ENCODE measurements around the gene PLA2G4D.

The PLA2G4D gene

GRCh38 chr15:42089942-42090341, 4.4 kb downstream of the PLA2G4D start:
- DNase-seq (ENCODE audit: low spot score), result no peak

GRCh38 chr15:42088801-42089640, 5.3 kb downstream of the PLA2G4D start:
- DNase-seq (ENCODE audit: low spot score), result no peak

GRCh38 chr15:42087926-42088800, 6.2 kb downstream of the PLA2G4D start:
- no peak for DNase-seq (ENCODE audit: low spot score)

- no peak for DNase-seq (ENCODE audit: low spot score)
These were observed 6.9 kb downstream of the PLA2G4D start for GRCh38 chr15:42087460-42087859.

- no peak for DNase-seq (ENCODE audit: low spot score)
These were observed 8.6 kb downstream of the PLA2G4D start for GRCh38 chr15:42085721-42086120.

- DNase-seq (ENCODE audit: low spot score), result no peak
These were observed 9.1 kb downstream of the PLA2G4D start for GRCh38 chr15:42085236-42085605.

GRCh38 chr15:42084465-42085235, 9.7 kb downstream of the PLA2G4D start:
- DNase-seq (ENCODE audit: low spot score), result peak; percentile 84

GRCh38 chr15:42083916-42084315, 10.4 kb downstream of the PLA2G4D start:
- DNase-seq (ENCODE audit: low spot score), result no peak

- no peak for DNase-seq (ENCODE audit: low spot score)
These were observed 10.8 kb downstream of the PLA2G4D start for GRCh38 chr15:42083605-42083908.

- no peak for DNase-seq (ENCODE audit: low spot score)
These were observed 11.3 kb downstream of the PLA2G4D start for GRCh38 chr15:42082823-42083604.

GRCh38 chr15:42082141-42082540, 12.2 kb downstream of the PLA2G4D start:
- no peak for DNase-seq (ENCODE audit: low spot score)

- DNase-seq (ENCODE audit: low spot score), result no peak
These were observed 13.2 kb downstream of the PLA2G4D start for GRCh38 chr15:42080919-42081830.

- no peak for DNase-seq (ENCODE audit: low spot score)
These were observed 14.0 kb downstream of the PLA2G4D start for GRCh38 chr15:42080186-42080918.

GRCh38 chr15:42079401-42079908, 14.9 kb downstream of the PLA2G4D start:
- DNase-seq (ENCODE audit: low spot score), result no peak

GRCh38 chr15:42078903-42079302, 15.5 kb downstream of the PLA2G4D start:
- DNase-seq (ENCODE audit: low spot score), result no peak

- DNase-seq (ENCODE audit: low spot score), result no peak
These were observed 16.7 kb downstream of the PLA2G4D start for GRCh38 chr15:42077689-42078088.

GRCh38 chr15:42073418-42073817, 20.9 kb downstream of the PLA2G4D start:
- DNase-seq (ENCODE audit: low spot score), result no peak

- DNase-seq (ENCODE audit: low spot score), result no peak
These were observed 22.1 kb downstream of the PLA2G4D start for GRCh38 chr15:42072141-42072685.

GRCh38 chr15:42071717-42072116, 22.6 kb downstream of the PLA2G4D start:
- DNase-seq (ENCODE audit: low spot score), result no peak
